Left ventricle myocardium inferior (tissue), 1 donor: ENCODE data around the gene EP400. TPM values are rescaled to one million over a fixed set of nuclear protein-coding genes. Genes with fewer than 3 reads are reported as not detected.

Source experiments
- DNase-seq: peaks from one replicate; pipeline ENCODE4 v3.0.0-alpha.2; 2020
- H3K27ac ChIP-seq: fragments of 200-600 bp; replicated peaks from 2 replicates; pipeline ENCODE4 v1.8.0; 2021
- H3K27me3 ChIP-seq: fragments of 200-600 bp; 2 replicates; pipeline ENCODE4 v1.8.0; 2021; ENCODE audit warnings: low read depth
- H3K36me3 ChIP-seq: fragments of 200-600 bp; 2 replicates; pipeline ENCODE4 v1.8.0; 2021
- H3K4me1 ChIP-seq: fragments of 200-600 bp; 2 replicates; pipeline ENCODE4 v1.8.0; 2021
- H3K4me3 ChIP-seq: fragments of 200-600 bp; 2 replicates; pipeline ENCODE4 v1.8.0; 2021; ENCODE audit warnings: mild to moderate bottlenecking, moderate library complexity
- H3K9me3 ChIP-seq: fragments of 200-600 bp; replicated peaks from 2 replicates; pipeline ENCODE4 v1.8.0; 2021
- CTCF ChIP-seq: fragments of 200-600 bp; IDR thresholded peaks from 2 replicates; pipeline ENCODE4 v1.8.0; 2021; ENCODE audit warnings: antibody characterized with exemption, mild to moderate bottlenecking, borderline replicate concordance
- intact Hi-C: fragments of 100-400 bp; cut with micrococcal nuclease; formaldehyde crosslinking; loops from one replicate; pipeline ENCODE4 v1.11.0; 2022
- total RNA-seq: library from RNA; stranded (reverse); fragmentation: NEBNext Ultra II Directional; extraction: Animal tissue kit (Norgen Biotek cat#: 25700); gene quantifications from one replicate; pipeline ENCODE4 v1.2.1, GENCODE V29; 2021
- donor health status: DM: no; HTN: yes; CAD: no; lungs with severe emphysema.

EP400 gene
- total RNA-seq, 1 donor from 2014 or later = 15.3 TPM

DNA sequence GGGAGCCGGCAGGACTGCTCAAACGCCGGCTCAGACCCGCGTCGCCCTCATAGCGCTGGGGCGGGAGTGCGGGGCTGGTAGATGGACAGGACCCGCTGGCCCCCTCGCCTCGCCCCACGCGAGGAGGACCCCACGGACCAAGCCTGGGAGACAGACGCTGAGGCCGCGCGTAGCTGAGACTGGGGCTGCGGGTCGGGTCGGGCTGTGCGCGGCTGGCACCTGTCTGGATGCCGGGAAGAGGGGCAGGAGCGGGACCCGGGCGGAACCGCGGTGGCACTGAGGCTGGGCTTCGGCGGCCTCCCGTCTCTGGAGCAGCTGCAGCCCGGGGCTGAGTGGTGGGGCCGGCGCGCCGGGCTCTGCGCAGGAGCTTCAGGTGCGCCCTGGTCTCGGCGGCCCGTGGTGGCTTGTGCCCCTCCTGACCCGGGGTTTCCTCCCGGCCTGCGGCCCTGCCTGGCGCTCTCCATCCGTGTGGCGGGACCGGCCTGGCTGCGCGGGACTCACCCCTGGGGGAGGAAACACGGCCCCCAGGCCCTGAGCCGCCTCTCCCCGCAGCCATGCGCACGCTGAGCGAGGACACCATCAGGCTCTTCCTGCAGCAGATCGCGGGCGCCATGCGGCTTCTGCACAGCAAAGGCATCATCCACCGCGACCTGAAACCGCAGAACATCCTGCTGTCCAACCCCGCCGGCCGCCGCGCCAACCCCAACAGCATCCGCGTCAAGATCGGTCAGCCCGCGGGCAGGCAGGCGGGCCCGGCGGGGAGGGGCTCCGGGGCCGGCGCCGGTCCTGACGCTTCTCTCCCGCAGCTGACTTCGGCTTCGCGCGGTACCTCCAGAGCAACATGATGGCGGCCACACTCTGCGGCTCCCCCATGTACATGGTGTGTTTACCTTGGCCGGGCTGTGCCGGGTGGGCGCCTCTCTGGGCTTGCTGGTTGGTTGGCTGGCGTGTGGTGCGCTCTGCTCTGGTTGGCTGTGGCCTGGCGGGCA is 41.4 kb upstream of the EP400 start:
- Histone ChIP-seq H3K36me3 (peaks cover 61% of the 10 kb centered on the region), H3K9me3 (no peaks in the 10 kb centered on the region), H3K4me1 (peaks cover 70% of the 10 kb centered on the region), H3K27ac (no peak overlapping the region), H3K4me3 (no peak overlapping the region), H3K27me3 (no peaks in the 10 kb centered on the region)
- TF ChIP-seq CTCF = no peak
- no peak for DNase-seq
- intact Hi-C loops = no loop called here

DNA sequence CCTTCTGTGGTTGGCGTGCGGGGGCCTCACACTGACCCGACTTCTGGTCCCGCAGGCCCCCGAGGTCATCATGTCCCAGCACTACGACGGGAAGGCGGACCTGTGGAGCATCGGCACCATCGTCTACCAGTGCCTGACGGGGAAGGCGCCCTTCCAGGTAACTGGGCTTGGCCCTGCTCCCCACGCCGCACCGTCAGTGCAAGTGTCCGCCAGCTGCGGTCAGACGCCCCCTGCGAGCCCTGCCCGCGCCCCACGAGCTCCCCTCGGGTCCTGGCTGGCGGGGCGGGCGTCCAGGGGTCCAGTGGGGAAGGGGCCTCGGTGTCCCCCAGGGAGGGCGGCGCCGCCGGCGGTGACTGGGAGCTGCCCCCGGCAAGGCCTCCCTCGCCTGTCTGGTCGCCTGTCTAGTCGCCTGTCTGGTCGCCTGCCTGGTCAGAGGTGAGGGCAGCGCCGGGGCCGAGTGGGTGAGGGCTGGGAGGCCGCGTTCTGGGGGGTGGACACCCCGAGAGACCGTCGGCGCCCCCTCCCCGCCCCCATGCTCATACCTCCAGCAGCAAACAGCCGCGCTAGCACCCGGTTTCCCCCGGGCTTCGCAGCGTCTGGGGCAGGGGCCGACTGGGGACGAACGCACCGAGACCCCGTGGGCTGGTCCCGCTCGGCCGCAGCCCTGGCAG is 40.5 kb upstream of the EP400 start:
- no peak overlapping the region for H3K27ac ChIP-seq
- intact Hi-C loops = no loop called here
- H3K27me3 ChIP-seq = no peaks in the 10 kb centered on the region
- H3K4me3 ChIP-seq = no peak overlapping the region
- DNase-seq = no peak
- H3K36me3 ChIP-seq = peaks cover 69% of the 10 kb centered on the region
- peaks cover 65% of the 10 kb centered on the region for H3K4me1 ChIP-seq
- TF ChIP-seq CTCF = no peak
- no peaks in the 10 kb centered on the region for H3K9me3 ChIP-seq

DNA sequence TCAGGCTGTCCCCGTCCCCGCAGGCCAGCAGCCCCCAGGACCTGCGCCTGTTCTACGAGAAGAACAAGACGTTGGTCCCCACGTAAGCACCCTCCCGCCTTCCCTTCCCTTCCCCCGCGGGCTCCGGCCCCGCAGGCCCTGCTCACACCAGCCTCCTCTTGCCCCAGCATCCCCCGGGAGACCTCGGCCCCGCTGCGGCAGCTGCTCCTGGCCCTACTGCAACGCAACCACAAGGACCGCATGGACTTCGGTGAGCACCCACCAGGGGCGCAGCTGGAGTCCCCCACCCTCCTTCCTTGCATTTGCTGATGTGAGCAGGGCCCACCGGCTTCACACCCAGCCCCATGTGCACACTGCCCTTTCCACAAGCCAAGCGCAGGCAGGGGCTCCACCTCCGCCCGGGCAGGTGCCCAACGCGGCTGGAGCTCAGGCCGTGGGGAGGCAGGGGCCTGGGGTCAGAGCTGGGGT is 40.0 kb upstream of the EP400 start:
- no peaks in the 10 kb centered on the region for H3K27me3 ChIP-seq
- intact Hi-C loops = no loop called here
- H3K27ac ChIP-seq = no peak overlapping the region
- H3K36me3 ChIP-seq = peaks cover 75% of the 10 kb centered on the region
- H3K4me1 ChIP-seq = peaks cover 60% of the 10 kb centered on the region
- DNase-seq = no peak
- H3K4me3 ChIP-seq = no peak overlapping the region
- TF ChIP-seq CTCF = no peak
- no peaks in the 10 kb centered on the region for H3K9me3 ChIP-seq

DNA sequence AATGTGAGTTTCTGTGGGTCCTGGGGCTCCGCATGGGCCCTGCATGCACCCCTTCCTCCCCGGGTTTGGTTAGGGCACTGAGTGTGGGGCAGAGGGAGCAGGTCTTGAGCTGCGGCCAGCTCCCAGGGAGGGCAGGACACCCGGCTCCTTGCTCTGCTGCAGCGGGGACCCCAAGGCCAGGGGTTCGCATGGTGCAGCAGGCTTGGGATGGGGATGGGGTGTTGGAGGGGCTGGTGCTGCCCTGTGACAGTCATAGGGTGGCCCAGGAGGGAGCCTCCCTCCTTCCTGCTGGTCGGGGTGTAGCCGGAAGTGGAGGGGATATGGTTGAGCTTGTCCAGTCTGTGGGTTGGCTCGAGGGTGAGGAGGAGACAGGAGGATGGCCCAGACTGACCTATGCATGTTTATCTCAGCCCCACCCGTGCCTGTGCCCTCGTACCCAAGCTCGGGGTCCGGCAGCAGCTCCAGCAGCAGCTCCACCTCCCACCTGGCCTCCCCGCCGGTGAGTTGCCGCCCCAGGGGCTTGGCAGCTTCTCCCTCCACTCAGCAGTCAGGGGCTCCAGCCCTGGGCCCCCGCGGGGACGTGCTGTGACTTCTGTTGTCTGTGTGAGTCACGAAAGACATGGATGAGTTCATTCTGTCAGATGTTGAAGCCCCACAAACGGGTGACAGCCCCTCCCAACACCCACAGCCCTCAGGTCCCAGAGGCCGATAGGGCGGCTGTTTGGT is 39.3 kb upstream of the EP400 start:
- intact Hi-C loops = no loop called here
- Histone ChIP-seq H3K4me3 (no peak overlapping the region), H3K36me3 (peaks cover 81% of the 10 kb centered on the region), H3K4me1 (peaks cover 53% of the 10 kb centered on the region), H3K27ac (no peak overlapping the region), H3K27me3 (no peaks in the 10 kb centered on the region), H3K9me3 (no peaks in the 10 kb centered on the region)
- DNase-seq = no peak
- TF ChIP-seq CTCF = no peak

- Histone ChIP-seq H3K36me3 (peaks cover 88% of the 10 kb centered on the region), H3K4me1 (peaks cover 46% of the 10 kb centered on the region), H3K9me3 (no peaks in the 10 kb centered on the region), H3K27me3 (no peaks in the 10 kb centered on the region), H3K27ac (peak overlapping the region; percentile 83), H3K4me3 (no peak overlapping the region)
- intact Hi-C loops = no loop called here
- TF ChIP-seq CTCF = no peak
- no peak for DNase-seq
These were observed 38.6 kb upstream of the EP400 start for GRCh38 chr12:131911028-131911650.
